Left ventricle myocardium superior (tissue), 1 donor: ENCODE measurements around the gene PCBP3. TPM values are rescaled to one million over a fixed set of nuclear protein-coding genes. Genes with fewer than 3 reads are reported as not detected.
A peak's percentile ranks its signal among the peaks of the same experiment; 100 is the strongest.
"Not testable (repeated sequence)": the region's sequence is repeated elsewhere in the genome, so short reads cannot be mapped to it uniquely, and the experiment has no call there.

Source experiments
- ATAC-seq: fragments of 200-7000 bp; cut with Tn5 transposase; one replicate; pipeline ENCODE4 v1.9.1; 2020; ENCODE audit warnings: mild to moderate bottlenecking, moderate library complexity
- DNase-seq: peaks from one replicate; pipeline ENCODE4 v3.0.0-alpha.2; 2020
- intact Hi-C: fragments of 100-400 bp; cut with micrococcal nuclease; formaldehyde crosslinking; loops from one replicate; pipeline ENCODE4 v1.11.0; 2022
- total RNA-seq: library from RNA; stranded (reverse); fragmentation: NEBNext Ultra II Directional; extraction: Animal tissue kit (Norgen Biotek cat#: 25700); gene quantifications from one replicate; pipeline ENCODE4 v1.2.1, GENCODE V29; 2021
- donor health status: DM: no; HTN: yes; CAD: no; lungs with severe emphysema.

Gene PCBP3
- total RNA-seq, 1 donor from 2014 or later: 2.7 TPM

DNA sequence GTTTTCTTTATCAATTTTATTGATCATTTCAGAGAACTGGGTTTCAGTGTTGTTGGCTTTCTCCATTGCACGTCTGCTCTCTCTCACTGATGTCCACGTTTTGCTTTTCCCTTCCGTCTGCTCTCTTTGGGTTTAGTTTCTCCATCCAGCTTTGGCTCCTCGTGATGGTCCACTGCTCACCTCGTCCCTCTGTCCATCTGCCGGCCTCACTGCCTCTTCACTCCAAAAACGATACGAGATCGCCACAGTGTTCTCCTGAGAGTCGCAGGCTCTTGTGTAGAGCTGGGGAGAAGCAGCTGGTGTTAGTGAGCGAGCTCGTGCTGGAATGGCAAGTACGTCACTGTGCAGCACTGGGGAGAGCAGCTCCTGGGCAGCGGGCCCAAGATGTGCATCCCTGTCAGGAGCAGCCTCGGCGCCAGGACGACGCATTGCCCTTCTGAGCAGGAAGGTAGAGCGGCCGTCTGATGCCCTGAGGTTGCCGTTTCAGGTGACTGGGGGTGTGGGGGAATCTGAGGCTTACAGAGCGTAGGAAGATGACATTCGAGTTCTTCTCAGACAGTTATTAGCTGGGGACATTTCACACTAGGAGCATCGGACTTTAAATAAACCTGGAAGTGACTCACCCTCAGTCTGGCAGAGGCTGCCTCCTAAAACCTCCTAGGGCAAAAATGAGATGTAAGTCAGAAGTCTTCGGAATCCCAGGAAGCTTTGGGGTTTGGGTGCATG lies 31.4 kb upstream of the PCBP3 start:
- ATAC-seq (no peak), DNase-seq (peak; percentile 43)
- intact Hi-C loops: no loop called here

DNA sequence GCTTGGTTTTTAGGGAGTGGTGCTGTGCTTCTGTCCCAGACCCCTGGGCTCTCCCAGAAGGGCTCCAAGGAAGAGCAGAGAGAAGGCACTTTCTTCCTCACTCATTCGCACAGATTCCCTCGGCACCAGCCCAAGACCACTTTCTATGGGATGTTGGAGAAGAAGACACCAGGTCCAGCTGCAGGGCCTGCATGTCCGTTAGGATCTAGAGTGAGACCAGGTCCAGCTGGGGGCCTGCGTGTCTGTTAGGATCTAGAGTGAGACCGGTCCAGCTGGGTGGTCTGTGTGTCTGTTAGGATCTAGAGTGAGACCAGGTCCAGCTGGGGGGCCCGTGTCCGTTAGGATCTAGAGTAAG lies 30.9 kb upstream of the PCBP3 start:
- DNase-seq, ATAC-seq, intact Hi-C loops: not testable (repeated sequence)

DNA sequence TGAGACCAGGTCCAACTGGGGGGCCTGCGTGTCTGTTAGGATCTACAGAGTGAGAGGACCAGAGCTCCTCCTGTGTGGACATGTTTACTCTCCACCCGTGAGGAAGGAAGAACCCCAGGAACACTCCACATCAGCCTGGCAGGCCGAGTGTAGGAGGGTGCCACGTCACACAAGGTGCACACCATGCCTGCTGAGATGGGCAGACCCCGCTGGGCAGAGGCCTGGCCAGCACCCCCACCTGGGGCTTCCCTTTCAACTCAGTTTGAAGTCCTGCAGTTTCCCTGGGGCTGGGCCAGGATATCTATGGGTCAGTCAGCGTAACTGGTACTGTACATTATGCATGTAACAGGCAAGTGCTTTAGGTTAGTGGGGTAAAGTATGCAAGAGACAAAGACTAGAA lies 30.1 kb upstream of the PCBP3 start:
- intact Hi-C loops: no loop called here
- DNase-seq: no peak
- no peak for ATAC-seq

- intact Hi-C loops: no loop called here
- DNase-seq (no peak), ATAC-seq (no peak)
Observed at GRCh38 chr21:45613881-45614280, 29.6 kb upstream of the PCBP3 start.

DNA sequence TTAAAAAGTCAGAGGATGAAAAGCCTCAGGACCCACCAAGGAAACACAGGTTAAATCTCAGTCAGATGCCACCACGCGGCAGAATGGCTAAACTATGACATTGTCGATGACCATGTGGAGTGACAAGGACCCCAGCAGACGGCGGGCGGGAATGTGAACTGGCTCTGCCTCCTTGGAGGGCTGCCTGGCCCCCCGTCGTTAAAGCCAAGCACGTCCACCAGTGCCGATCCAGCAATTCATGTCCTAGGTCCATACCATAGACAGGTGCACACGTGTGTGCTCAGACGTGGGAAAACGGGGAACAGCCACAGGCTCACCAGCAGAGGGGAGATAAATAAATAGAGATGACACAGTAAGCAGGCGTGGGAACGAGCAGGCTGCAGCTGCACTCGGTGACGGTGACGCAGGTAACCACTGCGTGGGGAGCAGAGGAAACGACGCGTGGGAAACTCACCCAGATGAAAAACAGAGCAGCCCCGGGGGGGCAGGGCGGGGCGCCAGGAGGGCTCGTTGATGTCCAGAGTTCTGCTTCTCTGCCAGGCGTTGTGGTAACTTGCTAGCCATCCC lies 28.3 kb upstream of the PCBP3 start:
- ATAC-seq: no peak

GRCh38 chr21:45617021-45617921 lies 26.3 kb upstream of the PCBP3 start:
- intact Hi-C loops: no loop called here
- DNase-seq (no peak), ATAC-seq (no peak)

More for the DNA sequence above, 28.3 kb upstream of the PCBP3 start:
- no peak for DNase-seq
- intact Hi-C loops: no loop called here

DNA sequence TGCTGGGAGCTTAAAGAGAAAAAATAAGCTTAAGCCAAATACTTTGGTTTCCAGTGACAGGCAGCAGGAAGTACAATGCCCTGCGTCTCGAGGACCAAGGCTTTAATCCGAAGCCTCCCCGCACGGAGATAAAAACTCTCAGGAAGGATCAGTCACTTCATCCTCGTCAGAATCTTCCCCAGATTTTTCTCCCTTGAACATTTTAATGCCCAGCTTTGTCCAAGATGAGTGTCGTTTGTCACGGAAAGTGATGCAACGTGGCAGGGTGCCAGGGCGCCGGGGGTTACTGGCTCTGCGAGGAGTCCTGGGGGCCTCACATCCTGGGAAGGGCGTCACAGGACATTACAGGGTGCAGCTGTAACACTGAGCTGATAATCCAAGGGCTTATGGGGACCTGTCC lies 25.2 kb upstream of the PCBP3 start:
- intact Hi-C loops: no loop called here
- ATAC-seq (no peak), DNase-seq (no peak)

- intact Hi-C loops: no loop called here
- no peak for ATAC-seq
- DNase-seq: no peak
Observed at GRCh38 chr21:45618846-45619485, 24.6 kb upstream of the PCBP3 start.

GRCh38 chr21:45620201-45620923 lies 23.2 kb upstream of the PCBP3 start:
- intact Hi-C loops: no loop called here
- no peak for DNase-seq

GRCh38 chr21:45621435-45622331 lies 21.8 kb upstream of the PCBP3 start:
- DNase-seq, intact Hi-C loops, ATAC-seq: not testable (repeated sequence)

More at GRCh38 chr21:45620201-45620923, 23.2 kb upstream of the PCBP3 start:
- no peak for ATAC-seq

DNA sequence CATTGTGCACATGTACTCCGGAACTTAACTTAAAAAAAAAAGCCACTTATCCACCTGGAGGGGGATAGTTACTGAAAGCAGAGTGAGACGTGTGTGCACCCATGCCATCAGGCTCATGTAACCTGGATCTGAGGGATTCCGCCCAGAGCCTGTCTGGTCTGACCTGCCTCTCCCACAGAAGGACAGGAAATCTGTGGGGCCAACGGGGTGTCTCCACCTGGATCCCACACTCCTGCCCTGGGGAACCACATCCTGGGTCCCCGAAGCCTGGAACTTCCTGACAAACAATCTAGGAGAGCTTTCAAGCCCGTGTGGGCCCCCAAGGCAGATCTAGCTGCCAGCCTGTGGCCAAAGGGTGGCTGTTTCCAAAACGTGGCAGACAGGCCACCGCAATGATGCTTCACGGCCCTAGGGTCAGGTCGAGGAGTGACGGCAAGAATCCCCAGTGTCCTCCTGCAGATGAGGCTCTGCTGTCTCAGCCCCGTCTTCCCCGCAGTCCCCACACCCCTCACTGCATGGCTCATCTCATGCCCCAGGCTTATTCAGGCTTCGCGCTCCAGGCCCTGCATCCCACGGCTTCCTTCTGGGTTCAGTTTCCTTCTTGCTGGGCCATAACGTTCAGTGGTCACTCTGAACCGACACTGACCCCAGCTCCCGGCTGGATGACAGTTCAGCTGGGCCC lies 21.0 kb upstream of the PCBP3 start:
- ATAC-seq (no peak), DNase-seq (no peak)
- intact Hi-C loops: no loop called here

DNA sequence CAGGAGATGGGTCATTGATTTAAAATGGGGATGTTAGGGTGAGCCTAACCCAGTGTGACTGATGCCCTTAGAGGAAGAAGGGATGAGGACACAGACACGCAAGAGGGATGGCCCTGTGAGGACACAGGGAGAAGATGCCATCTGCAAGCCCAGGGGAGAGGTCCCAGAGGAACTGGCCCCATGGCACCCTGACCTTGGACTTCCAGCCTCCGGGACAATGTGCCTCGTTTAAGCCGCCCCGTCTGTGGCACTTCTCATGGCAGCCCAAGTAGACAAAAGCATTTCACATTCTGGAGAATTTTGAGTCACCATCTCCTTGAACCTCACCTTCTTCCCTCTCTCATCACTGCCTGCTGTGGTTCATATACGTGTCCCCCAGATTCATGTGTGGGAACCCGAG lies 20.1 kb upstream of the PCBP3 start:
- ATAC-seq (no peak), DNase-seq (no peak)
- intact Hi-C loops: no loop called here

- ATAC-seq, DNase-seq, intact Hi-C loops: not testable (repeated sequence)
Observed at GRCh38 chr21:45626127-45626526, 17.4 kb upstream of the PCBP3 start.

- DNase-seq (no peak), ATAC-seq (no peak)
- intact Hi-C loops: no loop called here
Observed at GRCh38 chr21:45629046-45629981, 14.2 kb upstream of the PCBP3 start.

- intact Hi-C loops: no loop called here
- DNase-seq: no peak
- ATAC-seq: no peak
Observed at GRCh38 chr21:45630066-45630694, 13.3 kb upstream of the PCBP3 start.

- DNase-seq: no peak
- intact Hi-C loops: no loop called here
Observed at GRCh38 chr21:45630876-45631275, 12.6 kb upstream of the PCBP3 start.

More at GRCh38 chr21:45630876-45631275, 12.6 kb upstream of the PCBP3 start:
- no peak for ATAC-seq
